ENCODE measurements around the gene CDH4.

The CDH4 gene

DNA sequence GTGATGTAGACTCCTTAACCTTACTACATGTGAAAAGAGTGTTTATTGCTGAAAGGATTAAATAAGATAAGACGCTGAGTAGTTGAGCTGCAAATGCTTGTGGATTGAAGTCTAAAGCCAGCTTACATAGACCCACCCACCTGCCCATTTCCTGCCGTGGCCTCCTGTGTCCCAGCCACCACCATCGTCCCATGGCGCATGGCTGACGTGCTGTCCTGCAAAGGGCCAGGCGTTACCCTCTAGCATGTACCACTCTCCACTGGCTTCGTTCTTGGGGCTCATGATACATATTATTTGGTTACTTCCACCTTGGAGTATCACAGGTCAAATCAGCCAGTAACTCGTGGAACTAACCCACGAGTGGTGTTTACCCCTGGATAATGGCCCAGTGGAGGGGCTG lies 181.8 kb downstream of the CDH4 start:
- no peak overlapping the region for H3K27ac ChIP-seq
- TF ChIP-seq ZFX (IDR thresholded peaks at IDR 0.05; ENCODE audit: borderline replicate concordance) = no peak
- TF ChIP-seq, protein P1, sequence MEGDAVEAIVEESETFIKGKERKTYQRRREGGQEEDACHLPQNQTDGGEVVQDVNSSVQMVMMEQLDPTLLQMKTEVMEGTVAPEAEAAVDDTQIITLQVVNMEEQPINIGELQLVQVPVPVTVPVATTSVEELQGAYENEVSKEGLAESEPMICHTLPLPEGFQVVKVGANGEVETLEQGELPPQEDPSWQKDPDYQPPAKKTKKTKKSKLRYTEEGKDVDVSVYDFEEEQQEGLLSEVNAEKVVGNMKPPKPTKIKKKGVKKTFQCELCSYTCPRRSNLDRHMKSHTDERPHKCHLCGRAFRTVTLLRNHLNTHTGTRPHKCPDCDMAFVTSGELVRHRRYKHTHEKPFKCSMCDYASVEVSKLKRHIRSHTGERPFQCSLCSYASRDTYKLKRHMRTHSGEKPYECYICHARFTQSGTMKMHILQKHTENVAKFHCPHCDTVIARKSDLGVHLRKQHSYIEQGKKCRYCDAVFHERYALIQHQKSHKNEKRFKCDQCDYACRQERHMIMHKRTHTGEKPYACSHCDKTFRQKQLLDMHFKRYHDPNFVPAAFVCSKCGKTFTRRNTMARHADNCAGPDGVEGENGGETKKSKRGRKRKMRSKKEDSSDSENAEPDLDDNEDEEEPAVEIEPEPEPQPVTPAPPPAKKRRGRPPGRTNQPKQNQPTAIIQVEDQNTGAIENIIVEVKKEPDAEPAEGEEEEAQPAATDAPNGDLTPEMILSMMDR (IDR thresholded peaks at IDR 0.05) = no peak

DNA sequence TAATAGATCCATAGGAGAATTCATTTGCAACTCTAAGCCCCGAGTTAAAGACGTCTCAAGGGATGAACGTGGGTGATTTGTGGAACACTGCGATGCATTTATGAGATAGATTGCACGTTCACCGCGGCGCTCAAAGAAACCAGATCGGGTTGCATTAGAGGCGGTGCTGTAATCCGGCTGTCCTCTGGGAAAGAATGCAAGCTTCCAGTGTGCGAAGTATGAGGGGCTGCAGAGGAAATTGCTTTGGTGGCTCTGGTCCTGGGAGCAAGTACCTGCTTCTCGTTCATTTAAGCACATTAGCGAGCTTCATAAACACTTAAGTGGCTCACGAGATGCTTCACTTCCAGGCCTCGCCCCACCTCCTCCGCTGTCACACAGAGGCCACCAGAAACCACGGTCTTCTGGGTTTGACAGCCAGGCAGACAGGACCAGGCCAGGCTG lies 182.3 kb downstream of the CDH4 start:
- no peak overlapping the region for H3K27ac ChIP-seq
- TF ChIP-seq ZFX (IDR thresholded peaks at IDR 0.05; ENCODE audit: borderline replicate concordance) = no peak
- TF ChIP-seq, protein P1 (IDR thresholded peaks at IDR 0.05) = no peak

DNA sequence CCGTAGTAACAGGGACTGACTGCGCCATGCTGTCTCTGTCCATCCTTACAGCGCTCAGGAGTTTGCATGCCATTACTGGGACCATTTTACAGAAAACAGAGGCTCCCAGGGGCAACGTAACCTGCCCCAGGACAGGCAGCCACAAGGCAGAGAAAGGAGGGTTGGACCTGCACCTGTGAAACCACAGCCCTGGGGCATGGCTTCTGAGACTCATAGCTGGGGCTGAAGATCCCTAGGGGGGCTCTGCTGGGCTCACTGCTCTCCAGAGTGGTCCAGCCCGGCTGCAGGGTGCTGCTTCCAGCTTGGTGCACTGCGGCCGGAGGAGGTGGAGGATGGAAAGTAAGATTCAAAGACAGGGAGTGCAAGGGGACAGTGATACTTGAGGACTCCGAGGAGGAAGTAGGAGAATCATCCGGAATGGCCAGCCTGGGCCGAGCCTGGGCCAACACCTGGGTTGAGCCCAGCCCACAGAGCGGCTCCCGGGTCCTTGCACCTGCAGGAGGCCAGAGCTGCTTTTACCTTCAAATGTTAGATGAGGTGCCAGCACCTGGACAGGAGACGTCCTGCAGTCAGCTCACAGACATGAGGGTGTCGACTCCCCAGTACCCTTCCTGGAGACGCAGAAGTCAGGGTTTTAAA lies 183.2 kb downstream of the CDH4 start:
- TF ChIP-seq ZFX (IDR thresholded peaks at IDR 0.05; ENCODE audit: borderline replicate concordance) = no peak
- TF ChIP-seq, protein P1 (IDR thresholded peaks at IDR 0.05) = no peak
- no peak overlapping the region for H3K27ac ChIP-seq

DNA sequence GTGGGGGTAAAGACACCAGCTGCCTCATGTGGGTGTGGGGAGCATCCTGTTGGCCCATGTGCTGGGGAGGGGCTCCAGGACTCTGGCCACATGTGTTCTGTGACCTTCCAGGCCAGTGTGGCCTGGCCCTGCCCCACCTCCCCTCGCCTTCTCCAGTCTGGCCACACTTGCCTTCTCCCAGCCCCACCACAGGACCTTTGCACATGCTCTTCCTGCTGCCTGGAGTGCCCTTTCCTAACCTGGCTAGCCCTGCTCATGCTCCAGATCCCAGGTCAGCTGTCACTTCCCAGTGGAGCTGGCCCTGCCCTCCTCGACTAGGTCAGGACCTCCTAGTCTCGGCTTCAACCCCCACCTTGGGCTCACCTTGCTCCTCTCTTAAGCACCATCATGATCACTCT lies 183.8 kb downstream of the CDH4 start:
- H3K27ac ChIP-seq = no peak overlapping the region
- TF ChIP-seq, protein P1 (IDR thresholded peaks at IDR 0.05) = no peak
- no peak for TF ChIP-seq ZFX (IDR thresholded peaks at IDR 0.05; ENCODE audit: borderline replicate concordance)

DNA sequence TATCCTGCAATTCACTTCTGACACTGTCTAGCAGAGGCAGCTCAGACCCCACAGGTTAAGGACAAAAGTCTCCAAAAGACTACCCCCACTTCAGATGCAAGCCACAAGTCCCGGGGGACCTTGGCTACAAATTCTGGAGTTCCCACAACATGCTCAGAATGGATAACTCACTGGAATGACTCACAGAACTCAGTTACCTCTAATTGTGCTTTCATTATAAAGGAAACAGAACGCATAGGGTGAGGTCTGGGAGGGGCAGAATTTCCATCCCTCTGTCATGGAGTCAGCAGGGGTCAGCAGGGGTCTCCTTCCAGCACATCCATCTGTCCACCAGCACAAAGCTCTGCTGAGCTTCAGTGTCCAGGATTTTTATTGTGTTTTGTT lies 184.2 kb downstream of the CDH4 start:
- TF ChIP-seq, protein P1 (IDR thresholded peaks at IDR 0.05) = no peak
- no peak for TF ChIP-seq ZFX (IDR thresholded peaks at IDR 0.05; ENCODE audit: borderline replicate concordance)
- no peak overlapping the region for H3K27ac ChIP-seq

DNA sequence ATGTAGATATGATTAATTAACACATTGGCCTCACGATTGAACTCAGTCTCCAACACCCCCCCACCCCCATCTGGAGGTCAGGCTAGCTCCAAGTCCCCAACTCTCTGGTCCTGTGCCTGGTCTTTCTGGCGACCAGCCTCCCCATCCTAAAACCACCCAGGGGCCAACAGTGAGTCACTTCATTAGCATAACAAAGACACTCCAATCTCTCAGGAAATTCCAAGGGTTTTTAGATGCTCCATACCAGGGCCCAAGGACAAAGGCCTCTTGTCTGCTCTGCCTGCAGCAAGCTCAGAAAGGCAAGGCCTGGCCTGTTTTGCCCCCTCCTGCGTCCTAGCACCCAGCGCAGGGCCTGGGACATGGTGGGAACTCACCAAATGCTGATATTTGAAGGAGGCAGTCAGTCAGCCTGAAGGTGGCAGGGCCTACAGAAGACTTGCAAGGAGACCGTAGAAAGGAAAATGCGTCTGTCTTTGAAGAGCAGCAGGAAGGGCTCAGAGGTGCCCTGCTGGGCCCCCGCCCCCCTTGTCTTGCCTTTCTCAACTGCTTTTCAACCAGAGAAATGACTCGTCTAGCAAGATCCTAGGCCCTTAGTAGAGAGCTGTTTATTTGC lies 184.7 kb downstream of the CDH4 start:
- no peak overlapping the region for H3K27ac ChIP-seq
- no peak for TF ChIP-seq ZFX (IDR thresholded peaks at IDR 0.05; ENCODE audit: borderline replicate concordance)
- TF ChIP-seq, protein P1 (IDR thresholded peaks at IDR 0.05) = no peak
